BJ (cell line): Measurements from ENCODE around the gene RTN3. TPM values are rescaled to one million over a fixed set of nuclear protein-coding genes. Genes with fewer than 3 reads are reported as not detected.

Experiments
- CTCF ChIA-PET: fragments of 350-600 bp; formaldehyde crosslinking; extraction: SDS; loops from one replicate; lab custom pipeline; 2021; ENCODE audit warnings: antibody characterized with exemption, inconsistent platforms; lab: Yijun Ruan, JAX
- POLR2A ChIA-PET: fragments of 300-600 bp; sonication (Branson Sonifier 250); formaldehyde crosslinking; extraction: SDS; loops from one replicate; lab custom pipeline; 2021; ENCODE audit warnings: antibody characterized with exemption; lab: Charles Lee
- DNase-seq: peaks from one replicate; pipeline ENCODE4 v3.0.0-alpha.2; 2011; ENCODE audit warnings: low read depth
- H3K27me3 ChIP-seq: 2 replicates; pipeline ENCODE4 v1.6.0; 2011; ENCODE audit warnings: low read length; ENCODE audit not compliant: control insufficient read depth, insufficient read depth
- H3K36me3 ChIP-seq: 2 replicates; pipeline ENCODE4 v1.5.1; 2011; ENCODE audit warnings: low read length; ENCODE audit not compliant: control insufficient read depth, insufficient read depth
- H3K4me3 ChIP-seq: 2 replicates; pipeline ENCODE4 v1.5.1; 2011; ENCODE audit warnings: low read depth, mild to moderate bottlenecking, control low read depth, low read length
- CTCF ChIP-seq: IDR thresholded peaks from 2 replicates; pipeline ENCODE4 v1.5.1; 2011; ENCODE audit warnings: low read depth, mild to moderate bottlenecking, control low read depth, inconsistent platforms, low read length, moderate library complexity; ENCODE audit not compliant: insufficient read depth
- polyA plus RNA-seq: library from polyadenylated mRNA; depleted of rRNA; stranded (reverse); fragments of >200 nt; gene quantifications from 2 replicates; pipeline ENCODE4 v1.2.3, GENCODE V29; 2011

Gene RTN3
- polyA plus RNA-seq, 1 experiment: 91.4 TPM

GRCh38 chr11:63716046-63716445, 34.7 kb downstream of the RTN3 start:
- no peaks in the 10 kb centered on the region for H3K36me3 ChIP-seq
- no peak overlapping the region for H3K4me3 ChIP-seq
- ChIA-PET POLR2A (interaction anchor here (0.5 kb wide), 1 partner anchor 9 kb away, joined by 4 read pairs; no protein-coding TSS in a partner anchor), CTCF (interaction anchor here (0.5 to 2.2 kb wide), 4 partner anchors 20 to 74 kb away, joined by 3 to 9 read pairs (median 3); no protein-coding TSS in a partner anchor)
- TF ChIP-seq CTCF: no peak
- H3K27me3 ChIP-seq: no peaks in the 10 kb centered on the region
- no peak for DNase-seq

- no peak for TF ChIP-seq CTCF
- Histone ChIP-seq H3K36me3 (no peaks in the 10 kb centered on the region), H3K4me3 (no peak overlapping the region), H3K27me3 (no peaks in the 10 kb centered on the region)
- DNase-seq: no peak
- CTCF ChIA-PET: interaction anchor here (0.8 to 1.6 kb wide), 2 partner anchors 19 to 48 kb away, joined by 3 read pairs; partner anchors contain the start of gene ATL3
- POLR2A ChIA-PET: no interaction called here
Observed at GRCh38 chr11:63719001-63719400, 37.7 kb downstream of the RTN3 start.

- Histone ChIP-seq H3K27me3 (no peaks in the 10 kb centered on the region), H3K36me3 (no peaks in the 10 kb centered on the region), H3K4me3 (no peak overlapping the region)
- ChIA-PET POLR2A (no interaction called here), CTCF (interaction anchor here (1.1 to 1.6 kb wide), 2 partner anchors 18 to 81 kb away, joined by 3 read pairs; no protein-coding TSS in a partner anchor)
- no peak for TF ChIP-seq CTCF
- DNase-seq: no peak
Observed at GRCh38 chr11:63719987-63720386, 38.7 kb downstream of the RTN3 start.

- TF ChIP-seq CTCF: no peak
- Histone ChIP-seq H3K36me3 (no peaks in the 10 kb centered on the region), H3K27me3 (no peaks in the 10 kb centered on the region), H3K4me3 (no peak overlapping the region)
- no peak for DNase-seq
- POLR2A ChIA-PET: no interaction called here
- CTCF ChIA-PET: interaction anchor here (1.1 kb wide), 1 partner anchor 82 kb away, joined by 3 read pairs; no protein-coding TSS in a partner anchor
Observed at GRCh38 chr11:63720611-63721010, 39.3 kb downstream of the RTN3 start.

GRCh38 chr11:63729326-63729725, 48.0 kb downstream of the RTN3 start:
- CTCF ChIA-PET: interaction anchor here (1.0 to 1.6 kb wide), 3 partner anchors 9 to 90 kb away, joined by 3 read pairs; no protein-coding TSS in a partner anchor
- H3K4me3 ChIP-seq: no peak overlapping the region
- H3K36me3 ChIP-seq: no peaks in the 10 kb centered on the region
- TF ChIP-seq CTCF: no peak
- POLR2A ChIA-PET: no interaction called here
- H3K27me3 ChIP-seq: no peaks in the 10 kb centered on the region
- DNase-seq: no peak
